Measurements from ENCODE around the gene MCOLN1.
"Not testable (repeated sequence)": the region's sequence is repeated elsewhere in the genome, so short reads cannot be mapped to it uniquely, and the experiment has no call there.

Gene MCOLN1

DNA sequence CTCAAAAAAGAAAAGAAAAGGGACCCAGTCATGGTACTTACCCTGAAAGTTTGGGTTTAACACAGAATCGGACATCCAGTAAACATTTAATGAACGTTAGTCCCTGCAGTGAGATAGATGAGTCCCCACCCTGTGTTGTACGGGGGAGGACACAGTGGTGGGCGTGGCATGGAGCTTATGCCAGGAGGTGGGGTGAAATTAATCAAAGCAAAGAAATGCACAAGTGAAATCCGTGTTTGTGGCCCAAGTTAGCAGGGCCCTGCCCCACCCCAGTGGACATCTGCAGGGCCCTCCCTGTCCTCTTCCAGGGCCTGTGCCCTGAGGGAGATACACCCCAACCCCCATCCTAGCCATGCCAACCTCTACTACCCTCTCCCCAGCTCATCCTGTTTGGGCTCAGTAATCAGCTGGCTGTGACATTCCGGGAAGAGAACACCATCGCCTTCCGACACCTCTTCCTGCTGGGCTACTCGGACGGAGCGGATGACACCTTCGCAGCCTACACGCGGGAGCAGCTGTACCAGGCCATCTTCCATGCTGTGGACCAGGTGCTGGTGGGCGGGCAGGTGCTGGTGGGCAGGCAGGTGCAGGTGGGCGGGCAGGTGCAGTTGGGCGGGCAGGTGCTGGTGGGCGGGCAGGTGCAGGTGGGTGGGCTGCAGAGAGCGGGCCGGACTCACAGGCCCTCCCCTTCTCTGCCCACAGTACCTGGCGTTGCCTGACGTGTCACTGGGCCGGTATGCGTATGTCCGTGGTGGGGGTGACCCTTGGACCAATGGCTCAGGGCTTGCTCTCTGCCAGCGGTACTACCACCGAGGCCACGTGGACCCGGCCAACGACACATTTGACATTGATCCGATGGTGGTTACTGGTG is 3.9 kb downstream of the MCOLN1 start:
- no peak for DNase-seq

DNA sequence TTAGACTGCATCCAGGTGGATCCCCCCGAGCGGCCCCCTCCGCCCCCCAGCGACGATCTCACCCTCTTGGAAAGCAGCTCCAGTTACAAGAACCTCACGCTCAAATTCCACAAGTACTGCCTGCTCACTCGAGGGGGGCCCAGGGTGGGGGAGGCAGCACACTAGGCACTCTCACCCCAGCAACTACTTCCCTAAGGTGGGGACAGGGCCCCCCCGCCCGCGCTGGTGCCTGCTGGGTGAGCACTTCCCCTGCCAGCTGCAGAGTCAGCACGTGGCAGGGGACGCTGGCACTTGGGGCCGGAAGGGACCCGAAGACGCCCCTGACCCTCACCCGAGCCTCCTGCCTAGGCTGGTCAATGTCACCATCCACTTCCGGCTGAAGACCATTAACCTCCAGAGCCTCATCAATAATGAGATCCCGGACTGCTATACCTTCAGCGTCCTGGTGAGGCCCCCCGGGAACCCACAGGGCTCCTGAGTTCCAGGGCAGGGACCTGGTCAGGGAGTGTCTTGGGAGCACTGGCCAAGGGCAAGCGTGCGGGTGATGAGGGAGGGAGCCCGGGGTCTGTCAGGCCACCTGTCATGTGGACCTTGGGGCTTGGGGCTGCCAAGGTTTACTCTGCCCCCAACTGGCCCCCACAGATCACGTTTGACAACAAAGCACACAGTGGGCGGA is 5.2 kb downstream of the MCOLN1 start:
- no peak for DNase-seq

DNA sequence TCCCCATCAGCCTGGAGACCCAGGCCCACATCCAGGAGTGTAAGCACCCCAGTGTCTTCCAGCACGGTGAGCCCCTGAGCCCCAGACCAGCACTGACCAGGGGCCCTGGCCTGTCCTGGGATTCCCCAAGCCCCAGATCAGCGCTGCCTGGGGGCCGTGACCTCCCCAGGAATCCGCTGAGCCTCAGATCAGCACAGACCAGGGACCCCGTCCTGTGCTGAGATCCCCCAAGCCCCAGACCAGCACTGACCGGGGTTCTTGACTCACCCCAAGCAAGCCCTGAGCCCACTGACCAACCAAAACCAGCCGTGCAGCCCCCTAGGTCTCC is 5.7 kb downstream of the MCOLN1 start:
- DNase-seq, result no peak

DNA sequence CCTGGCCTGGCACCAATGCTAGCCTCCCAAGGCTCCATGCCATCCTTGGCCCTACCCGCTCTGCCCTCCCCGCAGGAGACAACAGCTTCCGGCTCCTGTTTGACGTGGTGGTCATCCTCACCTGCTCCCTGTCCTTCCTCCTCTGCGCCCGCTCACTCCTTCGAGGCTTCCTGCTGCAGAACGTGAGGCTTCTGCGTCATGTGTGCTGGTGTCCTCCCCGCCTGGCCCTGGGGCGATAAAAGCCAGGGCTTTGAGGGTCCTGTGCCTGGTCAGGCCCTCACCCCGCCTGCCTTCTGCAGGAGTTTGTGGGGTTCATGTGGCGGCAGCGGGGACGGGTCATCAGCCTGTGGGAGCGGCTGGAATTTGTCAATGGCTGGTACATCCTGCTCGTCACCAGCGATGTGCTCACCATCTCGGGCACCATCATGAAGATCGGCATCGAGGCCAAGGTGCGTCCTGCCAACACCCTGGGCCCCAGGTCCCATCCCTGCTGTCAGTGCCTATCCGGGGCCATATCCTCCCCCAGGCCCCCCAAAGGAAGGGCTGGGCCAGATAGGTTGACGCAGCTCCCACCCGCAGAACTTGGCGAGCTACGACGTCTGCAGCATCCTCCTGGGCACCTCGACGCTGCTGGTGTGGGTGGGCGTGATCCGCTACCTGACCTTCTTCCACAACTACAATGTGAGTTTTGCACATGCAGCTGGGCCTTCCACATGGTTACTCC is 6.3 kb downstream of the MCOLN1 start:
- DNase-seq, result no peak

DNA sequence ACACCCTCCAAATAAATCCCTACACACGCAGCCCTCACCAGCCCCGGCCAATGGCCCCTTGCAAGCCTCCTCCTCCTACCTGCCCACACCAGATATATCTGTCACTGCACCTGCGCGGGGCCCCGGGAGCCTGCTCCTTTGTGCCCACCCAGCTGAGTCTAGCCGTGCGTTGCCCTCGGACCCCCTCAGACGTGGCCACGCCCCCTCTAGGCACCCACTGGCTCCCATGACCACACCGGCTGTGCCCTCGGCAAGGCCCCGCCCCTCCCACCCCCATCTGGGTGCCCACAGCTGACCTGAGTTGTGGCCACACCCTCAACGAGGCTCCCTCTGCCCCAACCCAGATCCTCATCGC is 6.8 kb downstream of the MCOLN1 start:
- DNase-seq, result no peak

DNA sequence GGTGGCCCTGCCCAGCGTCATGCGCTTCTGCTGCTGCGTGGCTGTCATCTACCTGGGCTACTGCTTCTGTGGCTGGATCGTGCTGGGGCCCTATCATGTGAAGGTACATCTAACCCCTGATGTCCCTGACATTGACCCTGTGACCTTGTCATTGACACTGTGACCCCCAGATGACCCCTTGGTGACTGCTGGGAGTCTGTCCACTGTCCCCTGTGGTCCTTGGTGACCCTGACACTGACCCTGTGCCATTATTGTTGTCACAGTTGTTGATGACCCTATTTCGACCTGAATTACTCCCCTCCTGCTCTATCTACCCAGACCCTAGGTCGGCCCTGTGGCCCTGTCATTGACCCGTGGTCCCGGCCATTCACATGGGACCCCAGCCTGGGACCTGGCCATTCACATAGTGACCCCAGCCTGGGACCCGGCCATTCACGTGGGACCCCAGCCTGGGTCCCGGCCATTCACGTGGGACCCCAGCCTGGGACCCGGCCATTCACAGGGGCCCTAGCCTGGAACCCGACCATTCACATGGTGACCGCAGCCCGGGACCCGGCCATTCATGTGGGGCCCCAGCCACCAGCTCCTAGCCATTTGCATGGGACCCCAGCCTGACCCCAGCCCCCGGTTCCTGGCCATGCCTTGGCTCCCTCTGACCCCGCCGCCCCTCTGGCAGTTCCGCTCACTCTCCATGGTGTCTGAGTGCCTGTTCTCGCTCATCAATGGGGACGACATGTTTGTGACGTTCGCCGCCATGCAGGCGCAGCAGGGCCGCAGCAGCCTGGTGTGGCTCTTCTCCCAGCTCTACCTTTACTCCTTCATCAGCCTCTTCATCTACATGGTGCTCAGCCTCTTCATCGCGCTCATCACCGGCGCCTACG is 7.4 kb downstream of the MCOLN1 start:
- DNase-seq, result no peak

DNA sequence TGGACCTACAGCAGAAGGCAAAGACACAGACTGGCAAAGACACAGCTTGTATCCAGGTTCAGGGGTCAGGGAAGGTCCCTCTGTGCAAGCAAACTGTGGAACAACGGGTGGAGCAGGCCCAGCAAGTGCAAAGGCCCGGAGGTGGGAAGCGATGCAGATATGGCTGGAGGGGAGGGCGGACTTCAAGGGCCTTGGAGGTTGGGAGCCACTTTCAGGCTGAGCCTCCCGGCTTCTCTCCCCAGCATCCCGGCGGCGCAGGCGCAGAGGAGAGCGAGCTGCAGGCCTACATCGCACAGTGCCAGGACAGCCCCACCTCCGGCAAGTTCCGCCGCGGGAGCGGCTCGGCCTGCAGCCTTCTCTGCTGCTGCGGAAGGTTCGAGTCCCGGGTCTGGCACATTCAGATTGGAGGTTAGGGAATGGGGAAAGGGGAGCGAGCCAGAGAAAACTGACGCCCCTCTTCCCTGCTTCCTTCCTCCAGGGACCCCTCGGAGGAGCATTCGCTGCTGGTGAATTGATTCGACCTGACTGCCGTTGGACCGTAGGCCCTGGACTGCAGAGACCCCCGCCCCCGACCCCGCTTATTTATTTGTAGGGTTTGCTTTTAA is 11.0 kb downstream of the MCOLN1 start:
- DNase-seq, result peak; percentile 69

DNA sequence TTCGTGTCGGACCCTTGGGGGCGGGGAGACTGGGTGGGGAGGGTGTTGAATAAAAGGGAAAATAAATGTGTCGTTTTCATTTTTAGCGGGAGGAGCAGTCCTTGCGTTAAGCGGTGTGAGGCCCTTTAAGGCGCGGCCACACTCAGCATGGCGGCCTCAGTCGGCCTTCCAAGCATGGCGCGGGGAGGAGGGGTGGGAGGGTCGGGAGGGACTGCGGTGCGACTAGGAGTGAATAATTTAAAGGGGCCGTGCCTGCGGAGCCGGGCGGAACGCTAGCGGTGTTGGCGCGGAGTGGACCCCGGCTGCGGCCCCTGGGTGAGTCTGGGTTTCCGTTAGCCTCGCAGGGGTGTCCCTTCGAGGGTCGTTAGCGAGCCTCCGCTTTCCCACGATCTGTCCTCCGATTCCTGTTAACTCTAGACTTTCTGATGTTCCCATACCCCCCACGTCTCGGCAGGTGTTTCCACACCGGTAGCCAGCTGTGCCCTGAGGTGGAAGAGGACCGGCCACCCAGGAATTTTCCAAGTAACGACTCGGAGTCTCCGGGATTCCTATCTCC is 11.6 kb downstream of the MCOLN1 start:
- peak; percentile 91 for DNase-seq

DNA sequence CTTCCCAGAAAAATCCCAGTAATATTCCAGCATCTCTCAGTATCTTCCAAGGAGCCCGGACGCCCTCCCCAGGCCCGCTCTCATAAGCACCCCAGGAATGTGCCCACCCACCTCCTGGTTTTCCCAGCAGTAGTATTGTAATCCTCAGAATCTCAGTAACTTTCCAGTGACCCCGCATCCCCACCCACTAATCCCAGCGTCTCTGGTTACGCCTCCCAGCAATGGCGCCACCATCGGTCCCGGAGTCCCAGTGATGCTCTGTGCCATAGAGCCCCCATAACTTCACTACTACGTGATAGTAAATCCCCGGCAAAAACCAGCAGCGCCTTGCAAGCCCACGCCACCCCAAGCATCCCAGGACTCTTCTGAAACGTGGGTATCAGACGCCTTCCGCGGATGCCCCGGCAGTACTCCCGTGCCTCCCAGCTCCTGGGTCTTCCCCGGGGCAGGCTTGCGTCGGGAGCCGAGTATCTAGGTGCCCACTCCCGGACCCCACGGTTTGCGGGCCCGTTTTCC is 12.2 kb downstream of the MCOLN1 start:
- DNase-seq, result peak; percentile 81

DNA sequence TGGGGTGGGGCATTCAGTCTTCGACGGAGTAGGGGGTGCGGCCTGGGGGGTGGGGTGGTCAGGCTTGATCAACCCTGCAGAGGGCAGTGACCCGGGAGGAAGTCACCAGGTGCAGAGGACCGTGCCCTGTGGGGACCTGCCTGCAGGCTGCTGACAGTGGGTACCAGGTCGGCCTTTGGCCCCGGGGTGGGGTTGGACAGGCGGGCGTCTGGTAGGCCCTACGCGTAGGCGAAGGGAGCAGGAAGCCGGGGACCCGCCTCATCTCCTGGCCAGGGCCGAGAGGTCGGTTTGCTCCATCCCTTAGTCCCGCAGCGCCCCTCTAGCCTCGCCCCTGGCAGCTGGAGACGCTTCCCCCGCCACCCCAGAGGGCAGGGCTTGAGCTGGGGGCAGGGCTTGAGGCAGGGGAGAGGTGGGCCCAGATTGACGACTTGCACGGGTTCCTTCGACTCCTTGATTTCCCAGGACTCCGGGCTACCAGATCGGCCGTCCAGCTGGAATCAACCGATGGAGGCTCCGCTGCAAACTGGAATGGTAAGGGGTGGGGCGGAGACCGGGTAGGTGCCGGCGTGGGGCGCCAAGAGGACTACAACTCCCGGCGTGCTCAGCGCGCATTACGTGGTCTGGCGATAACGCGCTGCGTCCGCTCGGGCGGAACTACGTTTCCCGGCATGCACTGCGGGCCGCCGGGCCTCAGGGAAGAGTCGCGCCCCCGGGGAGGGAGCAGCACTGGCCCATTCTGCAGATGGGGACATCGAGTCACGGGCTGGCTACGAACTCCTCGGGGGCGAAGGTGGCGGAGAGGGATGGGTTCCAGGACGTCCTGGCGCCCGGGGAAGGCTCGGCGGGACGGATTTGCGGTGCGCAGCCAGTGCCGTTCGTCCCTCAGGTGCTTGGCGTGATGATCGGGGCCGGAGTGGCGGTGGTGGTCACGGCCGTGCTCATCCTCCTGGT is 12.9 kb downstream of the MCOLN1 start, which contains the start of gene PNPLA6:
TSS of gene PNPLA6 (plus strand) at position 671 of the 951 bp plus-strand sequence. CDS start at position 743, 72 bp downstream.
- DNase-seq, result peak; percentile 96

DNA sequence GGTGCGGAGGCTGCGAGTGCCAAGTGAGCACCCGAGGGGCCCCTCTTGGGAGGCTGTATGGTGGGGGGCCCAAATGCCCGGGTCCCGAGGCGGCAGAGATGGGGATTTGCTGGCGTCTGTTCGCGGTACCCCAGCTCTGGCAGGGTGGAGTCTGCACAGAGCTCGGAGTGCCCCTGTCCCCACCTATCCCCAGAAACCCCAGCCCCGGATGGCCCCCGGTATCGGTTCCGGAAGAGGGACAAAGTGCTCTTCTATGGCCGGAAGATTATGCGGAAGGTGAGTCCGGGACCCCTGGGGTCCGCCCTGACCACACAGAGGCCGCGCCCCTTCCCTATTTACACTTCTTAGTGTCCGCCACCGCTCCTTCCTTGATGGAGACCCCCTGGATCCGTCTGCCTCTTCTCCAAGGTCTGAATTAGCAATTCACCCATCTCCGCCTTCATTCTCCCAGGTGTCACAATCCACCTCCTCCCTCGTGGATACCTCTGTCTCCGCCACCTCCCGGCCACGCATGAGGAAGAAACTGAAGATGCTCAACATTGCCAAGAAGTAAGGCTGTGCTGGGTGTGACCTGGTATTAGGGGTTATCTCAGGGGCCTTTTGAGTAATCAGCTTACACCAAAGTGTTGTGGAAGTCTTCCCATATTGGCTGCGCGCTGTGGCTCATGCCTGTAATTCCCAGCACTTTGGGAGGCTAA is 13.7 kb downstream of the MCOLN1 start:
- no peak for DNase-seq

DNA sequence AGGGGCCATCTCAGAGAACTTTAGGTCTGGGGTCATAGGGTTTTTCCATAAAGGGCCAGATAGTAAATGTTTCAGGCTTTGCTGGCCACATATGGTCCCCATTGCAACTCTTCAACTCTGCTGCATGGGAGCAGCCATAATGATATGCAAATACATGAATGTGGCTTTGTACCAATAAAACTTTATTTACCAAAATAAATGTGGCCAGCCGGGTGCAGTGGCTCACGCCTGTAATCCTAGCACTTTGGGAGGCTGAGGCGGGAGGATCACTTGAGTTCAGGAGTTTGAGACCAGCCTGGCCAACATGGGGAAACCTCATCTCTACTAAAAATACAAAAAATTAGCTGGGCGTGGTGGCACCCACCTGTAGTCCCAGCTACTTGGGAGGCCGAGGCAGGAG is 16.6 kb downstream of the MCOLN1 start:
- DNase-seq, result not testable (repeated sequence)

DNA sequence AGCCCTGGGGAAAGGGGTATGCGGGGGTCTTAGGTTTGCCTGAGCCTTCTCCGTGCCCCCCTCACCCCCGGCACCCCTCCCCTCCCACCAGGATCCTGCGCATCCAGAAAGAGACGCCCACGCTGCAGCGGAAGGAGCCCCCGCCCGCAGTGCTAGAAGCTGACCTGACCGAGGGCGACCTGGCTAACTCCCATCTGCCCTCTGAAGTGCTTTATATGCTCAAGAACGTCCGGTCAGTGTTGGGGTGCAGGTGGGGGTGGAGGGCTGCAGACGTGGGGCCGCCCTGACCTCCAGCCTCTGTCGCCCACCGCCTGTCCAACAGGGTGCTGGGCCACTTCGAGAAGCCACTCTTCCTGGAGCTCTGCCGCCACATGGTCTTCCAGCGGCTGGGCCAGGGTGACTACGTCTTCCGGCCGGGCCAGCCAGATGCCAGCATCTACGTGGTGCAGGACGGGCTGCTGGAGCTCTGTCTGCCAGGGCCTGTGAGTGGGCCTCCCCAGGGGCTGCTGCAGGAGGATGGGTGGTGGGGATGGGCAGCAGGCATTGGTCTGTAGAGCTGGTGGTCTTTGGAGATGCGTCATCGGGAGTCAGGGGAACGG is 17.5 kb downstream of the MCOLN1 start:
- no peak for DNase-seq

DNA sequence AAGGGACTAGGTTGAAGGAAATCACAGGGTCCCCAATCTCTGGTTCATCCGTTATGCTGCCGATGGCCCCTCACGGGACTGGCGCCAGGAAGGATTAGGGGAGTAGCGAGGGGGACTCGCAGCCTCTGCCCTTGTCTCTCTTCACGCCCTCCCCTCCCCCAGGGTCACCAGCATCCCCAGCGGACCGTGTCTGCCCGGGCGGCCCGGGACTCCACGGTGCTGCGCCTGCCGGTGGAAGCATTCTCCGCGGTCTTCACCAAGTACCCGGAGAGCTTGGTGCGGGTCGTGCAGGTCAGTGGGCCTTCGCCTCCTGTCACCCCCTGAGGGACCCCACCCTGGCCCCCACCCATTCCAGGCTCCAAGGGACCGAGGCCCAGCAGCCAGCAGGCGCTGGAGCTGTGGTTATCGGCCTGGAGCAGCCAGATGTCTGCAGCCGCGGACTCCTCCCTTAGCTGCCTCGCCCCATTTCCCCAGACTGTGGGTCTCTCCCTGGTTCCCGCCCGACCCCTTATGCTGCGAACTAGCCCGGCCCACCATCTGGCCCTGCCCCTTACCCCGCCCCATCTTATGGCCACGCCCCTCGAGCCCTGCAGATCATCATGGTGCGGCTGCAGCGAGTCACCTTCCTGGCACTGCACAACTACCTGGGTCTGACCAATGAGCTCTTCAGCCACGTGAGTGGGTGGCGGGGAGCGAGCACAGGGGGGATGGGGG is 18.5 kb downstream of the MCOLN1 start:
- peak; percentile 85 for DNase-seq

DNA sequence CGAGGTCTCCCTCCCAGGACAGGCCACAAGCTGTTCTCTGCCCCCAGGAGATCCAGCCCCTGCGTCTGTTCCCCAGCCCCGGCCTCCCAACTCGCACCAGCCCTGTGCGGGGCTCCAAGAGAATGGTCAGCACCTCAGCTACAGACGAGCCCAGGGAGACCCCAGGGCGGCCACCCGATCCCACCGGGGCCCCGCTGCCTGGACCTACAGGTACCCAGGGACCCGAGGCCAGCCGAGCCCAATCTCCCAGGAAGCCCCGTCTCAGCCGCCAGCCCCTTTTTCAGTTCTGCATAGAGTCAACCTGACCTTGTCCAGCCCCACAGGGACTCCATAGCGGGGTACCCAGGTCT is 19.0 kb downstream of the MCOLN1 start:
- no peak for DNase-seq

DNA sequence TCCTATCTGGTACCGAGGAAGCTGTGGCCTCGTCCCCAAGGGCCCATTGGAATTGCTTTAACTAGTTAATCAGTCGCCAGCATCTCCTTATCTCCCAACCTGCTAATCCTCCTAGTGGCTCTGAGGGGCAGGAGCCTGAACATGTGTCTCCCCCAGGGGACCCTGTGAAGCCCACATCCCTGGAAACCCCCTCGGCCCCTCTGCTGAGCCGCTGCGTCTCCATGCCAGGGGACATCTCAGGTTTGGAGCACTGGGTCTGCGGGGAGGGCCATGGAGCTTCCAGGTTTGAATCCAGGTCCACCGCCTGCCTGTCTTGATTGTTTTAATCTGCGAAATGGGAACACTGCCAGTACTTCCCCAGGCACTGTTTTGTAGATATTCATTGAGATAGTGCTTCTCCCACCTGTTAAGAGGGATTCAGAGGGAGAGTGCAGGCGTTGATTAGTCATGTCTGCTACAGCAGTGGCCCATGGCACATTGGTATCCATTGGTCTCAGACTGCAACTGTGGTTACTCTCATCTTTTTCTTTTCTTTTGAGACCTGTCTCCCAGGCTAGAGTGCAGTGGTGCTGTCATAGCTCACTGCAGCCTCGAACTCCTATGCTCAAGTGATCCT is 19.5 kb downstream of the MCOLN1 start:
- no peak for DNase-seq

DNA sequence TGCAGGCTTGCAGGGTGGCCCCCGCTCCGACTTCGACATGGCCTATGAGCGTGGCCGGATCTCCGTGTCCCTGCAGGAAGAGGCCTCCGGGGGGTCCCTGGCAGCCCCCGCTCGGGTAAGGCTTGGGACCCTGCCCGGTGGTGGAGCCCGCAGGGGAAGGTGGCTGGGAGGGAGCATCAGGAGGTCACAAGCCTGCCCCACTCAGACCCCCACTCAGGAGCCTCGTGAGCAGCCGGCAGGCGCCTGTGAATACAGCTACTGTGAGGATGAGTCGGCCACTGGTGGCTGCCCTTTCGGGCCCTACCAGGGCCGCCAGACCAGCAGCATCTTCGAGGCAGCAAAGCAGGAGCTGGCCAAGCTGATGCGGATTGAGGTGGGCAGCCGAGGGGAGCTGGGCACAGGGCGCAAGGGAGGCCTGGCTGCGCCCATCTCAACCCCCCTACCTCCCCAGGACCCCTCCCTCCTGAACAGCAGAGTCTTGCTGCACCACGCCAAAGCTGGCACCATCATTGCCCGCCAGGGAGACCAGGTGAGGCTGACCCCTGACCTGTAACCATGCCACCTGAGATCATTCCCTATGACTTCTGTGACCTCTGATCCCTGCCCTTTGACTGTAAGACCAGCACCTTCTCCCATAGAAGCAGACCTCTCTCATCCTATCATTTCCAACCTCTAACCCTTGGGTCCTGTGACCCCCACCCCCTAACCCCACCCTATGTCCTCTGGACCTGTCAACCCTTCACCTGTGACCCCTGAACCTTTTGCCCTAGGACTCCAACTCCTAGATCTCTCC is 20.3 kb downstream of the MCOLN1 start:
- DNase-seq, result no peak

DNA sequence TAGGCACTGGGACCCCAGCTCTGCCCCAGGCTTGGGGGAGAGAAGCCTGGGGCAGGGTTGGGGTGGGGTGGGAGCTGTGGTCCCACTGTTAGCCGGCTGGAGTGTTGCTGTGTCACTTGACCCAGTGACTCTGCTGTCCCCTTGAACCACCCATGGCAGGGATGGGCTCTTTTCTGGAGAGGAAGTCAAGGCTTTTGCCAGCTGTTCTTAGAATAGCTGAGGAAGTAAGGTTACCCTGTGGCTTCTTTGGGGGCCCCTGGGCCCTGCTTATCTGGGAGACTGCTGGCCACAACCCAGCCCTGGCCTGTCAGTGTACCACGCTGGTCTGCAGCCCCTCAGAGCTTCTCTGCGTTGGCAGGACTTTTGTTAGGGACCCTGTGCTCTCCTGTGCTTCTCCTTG is 22.2 kb downstream of the MCOLN1 start:
- no peak for DNase-seq

Measured in islet precursor cell (in vitro differentiated cells).